SU-DHL-6 (cell line): ENCODE measurements around the gene SLC25A39.
A peak's percentile ranks its signal among the peaks of the same experiment; 100 is the strongest.
"Not testable (repeated sequence)": the region's sequence is repeated elsewhere in the genome, so short reads cannot be mapped to it uniquely, and the experiment has no call there.

Experiments
- H2AFZ ChIP-seq: fragments of 200-600 bp; sonication (generic); 2 replicates; pipeline ENCODE4 v1.6.1; 2014; ENCODE audit warnings: low read depth, mild to moderate bottlenecking, moderate library complexity, mixed read lengths, antibody characterized with exemption, low read length; ENCODE audit not compliant: severe bottlenecking
- H3F3A ChIP-seq: fragments of 200-600 bp; shearing (Covaris generic); 2 replicates; pipeline ENCODE4 v1.6.0; 2016; ENCODE audit warnings: antibody characterized with exemption, mild to moderate bottlenecking; ENCODE audit not compliant: insufficient read depth
- H3K27ac ChIP-seq: fragments of 200-600 bp; sonication (generic); 2 replicates; pipeline ENCODE4 v1.5.1; 2016; ENCODE audit warnings: low read depth, mild to moderate bottlenecking, low read length, moderate library complexity, mixed read lengths
- H3K27me3 ChIP-seq: fragments of 200-600 bp; sonication (generic), shearing (Covaris generic); 2 replicates; pipeline ENCODE4 v1.6.0; 2014; ENCODE audit warnings: mild to moderate bottlenecking, low read length
- H3K36me3 ChIP-seq: fragments of 200-600 bp; sonication (generic); 2 replicates; pipeline ENCODE4 v1.6.1; 2014; ENCODE audit warnings: mild to moderate bottlenecking, low read length, mixed read lengths
- H3K4me2 ChIP-seq: fragments of 300-600, 200-600 bp; shearing (Covaris generic), sonication (generic); 2 replicates; pipeline ENCODE4 v1.6.0; 2014; ENCODE audit warnings: low read length, low read depth, mild to moderate bottlenecking; ENCODE audit not compliant: poor library complexity, severe bottlenecking
- H3K4me3 ChIP-seq: fragments of 200-600 bp; sonication (generic); 2 replicates; pipeline ENCODE4 v1.5.1; 2014; ENCODE audit warnings: antibody characterized with exemption, low read length, mild to moderate bottlenecking, mixed read lengths; ENCODE audit not compliant: insufficient read depth, poor library complexity, severe bottlenecking
- H3K79me2 ChIP-seq: fragments of 200-600 bp; sonication (generic); 2 replicates; pipeline ENCODE4 v1.6.1; 2014; ENCODE audit warnings: mild to moderate bottlenecking, low read length, moderate library complexity; ENCODE audit not compliant: insufficient read depth
- H3K9ac ChIP-seq: fragments of 200-600 bp; sonication (generic); 2 replicates; pipeline ENCODE4 v1.7.0; 2014; ENCODE audit warnings: mild to moderate bottlenecking, low read length
- H3K9me2 ChIP-seq: fragments of 200-600 bp; sonication (generic); replicated peaks from 2 replicates; pipeline ENCODE4 v1.6.1; 2014; ENCODE audit warnings: low read length; ENCODE audit not compliant: insufficient read depth
- H3K9me3 ChIP-seq: fragments of 200-600 bp; sonication (generic); 2 replicates; pipeline ENCODE4 v1.6.1; 2014; ENCODE audit warnings: low read length, mixed read lengths; ENCODE audit not compliant: insufficient read depth
- H4K20me1 ChIP-seq: fragments of 200-600 bp; sonication (generic); 2 replicates; pipeline ENCODE4 v1.6.1; 2014; ENCODE audit warnings: low read depth, mild to moderate bottlenecking, antibody characterized with exemption, low read length, moderate library complexity, mixed read lengths
- EZH2phosphoT487 ChIP-seq: fragments of 200-600 bp; sonication (generic), shearing (Covaris generic); conservative IDR thresholded peaks from 2 replicates; pipeline ENCODE4 v1.6.1; 2018; ENCODE audit warnings: mild to moderate bottlenecking, antibody characterized with exemption, low read length, moderate library complexity, mixed read lengths
- TF ChIP-seq, protein P1 (sequence below): fragments of 200-600 bp; sonication (generic); IDR thresholded peaks from one replicate; pipeline ENCODE4 v1.5.1; 2017; ENCODE audit warnings: antibody characterized with exemption, mild to moderate bottlenecking, low read length, moderate library complexity; ENCODE audit not compliant: insufficient read depth, poor library complexity, severe bottlenecking

SLC25A39 gene

DNA sequence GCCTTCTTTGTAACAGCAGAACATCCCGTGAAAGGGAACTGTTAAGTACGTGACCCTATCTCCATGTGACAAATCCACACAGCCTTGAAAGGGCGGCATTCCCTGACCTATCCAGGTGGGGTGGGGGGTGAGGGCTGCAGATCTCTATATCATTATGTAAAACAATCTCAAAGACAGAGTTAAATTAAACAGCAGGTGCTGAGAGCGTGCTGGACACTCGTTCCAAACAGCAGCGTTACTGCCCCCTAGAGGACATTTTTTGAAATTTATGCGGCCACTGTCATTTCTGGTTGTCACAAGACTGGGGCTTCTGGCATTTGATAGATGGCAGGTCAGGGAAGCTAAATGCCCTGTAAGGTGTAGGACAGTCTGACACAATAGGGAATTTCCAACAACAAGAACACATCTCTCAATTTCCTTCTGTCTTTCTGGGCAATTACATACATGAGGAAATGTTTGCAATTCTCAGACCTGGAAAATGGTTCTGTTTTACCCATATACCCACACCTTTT is 6.7 kb upstream of the SLC25A39 start:
- no peaks in the 10 kb centered on the region for H3K36me3 ChIP-seq
- no peak overlapping the region for H3K4me3 ChIP-seq
- peaks cover 16% of the 10 kb centered on the region for H3F3A ChIP-seq
- no peaks in the 10 kb centered on the region for H4K20me1 ChIP-seq
- no peaks in the 10 kb centered on the region for H3K27me3 ChIP-seq
- peak overlapping the region; percentile 85 for H2AFZ ChIP-seq
- TF ChIP-seq, protein P1, sequence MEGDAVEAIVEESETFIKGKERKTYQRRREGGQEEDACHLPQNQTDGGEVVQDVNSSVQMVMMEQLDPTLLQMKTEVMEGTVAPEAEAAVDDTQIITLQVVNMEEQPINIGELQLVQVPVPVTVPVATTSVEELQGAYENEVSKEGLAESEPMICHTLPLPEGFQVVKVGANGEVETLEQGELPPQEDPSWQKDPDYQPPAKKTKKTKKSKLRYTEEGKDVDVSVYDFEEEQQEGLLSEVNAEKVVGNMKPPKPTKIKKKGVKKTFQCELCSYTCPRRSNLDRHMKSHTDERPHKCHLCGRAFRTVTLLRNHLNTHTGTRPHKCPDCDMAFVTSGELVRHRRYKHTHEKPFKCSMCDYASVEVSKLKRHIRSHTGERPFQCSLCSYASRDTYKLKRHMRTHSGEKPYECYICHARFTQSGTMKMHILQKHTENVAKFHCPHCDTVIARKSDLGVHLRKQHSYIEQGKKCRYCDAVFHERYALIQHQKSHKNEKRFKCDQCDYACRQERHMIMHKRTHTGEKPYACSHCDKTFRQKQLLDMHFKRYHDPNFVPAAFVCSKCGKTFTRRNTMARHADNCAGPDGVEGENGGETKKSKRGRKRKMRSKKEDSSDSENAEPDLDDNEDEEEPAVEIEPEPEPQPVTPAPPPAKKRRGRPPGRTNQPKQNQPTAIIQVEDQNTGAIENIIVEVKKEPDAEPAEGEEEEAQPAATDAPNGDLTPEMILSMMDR = peak; percentile 57
- TF ChIP-seq EZH2phosphoT487 = no peak
- H3K4me2 ChIP-seq = peak overlapping the region; percentile 13
- H3K9ac ChIP-seq = no peak overlapping the region
- H3K9me3 ChIP-seq = no peaks in the 10 kb centered on the region
- peak overlapping the region; percentile 33 for H3K27ac ChIP-seq
- H3K9me2 ChIP-seq = no peaks in the 10 kb centered on the region
- H3K79me2 ChIP-seq = no peaks in the 10 kb centered on the region

DNA sequence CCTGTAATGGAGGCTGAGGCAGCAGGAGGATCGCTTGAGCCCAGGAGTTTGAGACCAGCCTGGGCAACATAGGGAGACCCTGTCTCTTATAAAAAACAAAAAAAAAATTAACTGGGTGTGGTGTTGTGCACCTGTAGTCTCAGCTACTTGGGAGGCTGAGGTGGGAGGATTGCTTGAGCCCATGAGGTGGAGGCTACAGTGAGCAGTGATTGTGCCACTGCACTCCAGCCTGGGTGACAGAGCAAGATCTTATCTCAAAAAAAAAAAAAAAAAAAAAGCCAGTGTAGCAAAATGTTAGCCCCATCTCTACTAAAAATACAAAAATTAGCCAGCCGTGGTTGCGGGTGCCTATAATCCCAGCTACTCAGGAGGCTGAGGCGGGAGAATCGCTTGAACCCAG is 5.6 kb upstream of the SLC25A39 start:
- not testable (repeated sequence) for H3K9ac ChIP-seq, H3K36me3 ChIP-seq, H3K9me3 ChIP-seq, H3K27ac ChIP-seq, H3K79me2 ChIP-seq, H3K4me3 ChIP-seq, H4K20me1 ChIP-seq, H3K27me3 ChIP-seq, H3K4me2 ChIP-seq, H2AFZ ChIP-seq, H3K9me2 ChIP-seq
- peaks cover 26% of the 10 kb centered on the region for H3F3A ChIP-seq

DNA sequence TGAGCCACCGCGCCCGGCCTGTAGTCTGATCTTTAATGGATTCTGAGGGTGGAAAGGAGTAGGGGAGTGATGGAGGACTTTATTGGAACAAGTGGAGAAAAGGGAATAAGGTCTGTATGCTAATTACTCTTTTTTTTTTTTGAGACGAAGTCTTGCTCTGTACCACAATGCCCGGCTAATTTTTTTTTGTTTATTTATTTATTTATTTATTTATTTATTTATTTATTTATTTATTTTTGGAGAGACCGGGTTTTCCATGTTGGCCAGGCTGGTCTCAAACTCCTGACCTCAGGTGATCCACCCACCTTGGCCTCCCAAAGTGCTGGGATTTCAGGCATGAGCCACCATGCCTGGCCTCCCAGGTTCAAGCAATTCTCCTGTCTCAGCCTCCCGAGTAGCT is 4.9 kb upstream of the SLC25A39 start:
- H3K27ac ChIP-seq, H2AFZ ChIP-seq, H4K20me1 ChIP-seq, H3K9me3 ChIP-seq, H3K4me3 ChIP-seq, H3K9ac ChIP-seq, H3K79me2 ChIP-seq, H3K36me3 ChIP-seq, H3K9me2 ChIP-seq, H3K4me2 ChIP-seq, H3K27me3 ChIP-seq: not testable (repeated sequence)
- H3F3A ChIP-seq = peaks cover 26% of the 10 kb centered on the region

DNA sequence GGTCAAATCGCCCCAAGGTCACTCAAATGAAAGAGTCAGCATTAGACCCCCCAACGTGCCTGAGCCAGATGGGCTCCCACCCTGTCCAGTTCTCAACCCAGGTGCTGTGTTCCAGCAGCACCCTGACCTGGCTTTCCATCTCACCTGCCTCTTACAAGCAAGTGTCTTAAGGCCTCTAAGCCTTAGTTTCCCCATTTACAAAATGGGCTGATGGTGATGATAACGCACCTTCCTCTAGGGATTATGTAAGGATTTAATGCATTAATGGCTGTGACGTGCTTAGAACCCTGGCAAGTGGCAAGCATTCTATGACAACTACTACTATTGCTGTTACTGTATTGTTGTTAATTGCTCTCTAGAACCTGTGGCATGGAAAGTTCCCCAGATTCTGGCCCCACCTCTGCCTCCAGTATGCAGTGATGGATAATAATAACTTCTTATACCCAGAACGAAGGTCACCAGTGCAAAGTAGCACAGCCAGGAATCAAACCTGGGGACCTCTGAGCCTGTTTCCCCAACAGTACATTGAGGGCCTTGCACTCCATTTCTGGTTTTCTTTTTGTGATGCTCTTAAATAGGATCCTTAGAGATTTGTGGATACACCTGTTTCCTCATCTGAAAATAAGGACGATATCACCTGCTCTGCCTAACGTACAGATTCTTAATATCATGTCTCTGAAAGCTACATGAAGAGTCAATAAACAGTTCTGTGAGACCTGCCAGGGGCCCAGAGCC is 3.3 kb upstream of the SLC25A39 start:
- Histone ChIP-seq H3K4me3 (no peak overlapping the region), H3K79me2 (peaks cover 9% of the 10 kb centered on the region), H3K36me3 (no peaks in the 10 kb centered on the region), H2AFZ (no peak overlapping the region), H3K27ac (peak overlapping the region; percentile 30; the same call in 1 of the 2 replicates), H3K9me3 (no peaks in the 10 kb centered on the region), H3K4me2 (peak overlapping the region; percentile 9), H3K27me3 (no peaks in the 10 kb centered on the region), H3F3A (peaks cover 26% of the 10 kb centered on the region), H3K9ac (peak overlapping the region; percentile 2; the same call in 1 of the 2 replicates), H4K20me1 (no peaks in the 10 kb centered on the region), H3K9me2 (no peaks in the 10 kb centered on the region)
- TF ChIP-seq, protein P1 = no peak
- TF ChIP-seq EZH2phosphoT487 = no peak
